Smooth muscle cell (in vitro differentiated cells): ENCODE measurements around the gene ADARB1. TPM values are rescaled to one million over a fixed set of nuclear protein-coding genes. Genes with fewer than 3 reads are reported as not detected.

Experiments
- DNase-seq: peaks from one replicate; lab custom pipeline; 2025; ENCODE audit not compliant: unreplicated experiment; lab: John Stamatoyannopoulos, UW
- H2AFZ ChIP-seq: fragments of 200-600 bp; sonication (generic); 2 replicates; pipeline ENCODE4 v1.6.0; 2016; ENCODE audit warnings: antibody characterized with exemption, low read depth, mild to moderate bottlenecking
- H3F3A ChIP-seq: fragments of 200-600 bp; sonication (generic); 2 replicates; pipeline ENCODE4 v1.6.0; 2017; ENCODE audit warnings: antibody characterized with exemption, low read depth
- H3K27ac ChIP-seq: fragments of 200-600 bp; sonication (generic); 2 replicates; pipeline ENCODE4 v1.5.1; 2016; ENCODE audit warnings: low read depth, mild to moderate bottlenecking
- H3K27me3 ChIP-seq: fragments of 200-600 bp; sonication (generic); 2 replicates; pipeline ENCODE4 v1.6.1; 2016; ENCODE audit warnings: low read depth, mild to moderate bottlenecking
- H3K36me3 ChIP-seq: fragments of 200-600 bp; sonication (generic); 2 replicates; pipeline ENCODE4 v1.5.1; 2016; ENCODE audit warnings: low read depth
- H3K4me1 ChIP-seq: fragments of 200-600 bp; sonication (generic); 2 replicates; pipeline ENCODE4 v1.5.1; 2016; ENCODE audit warnings: low read depth
- H3K4me2 ChIP-seq: fragments of 200-600 bp; sonication (generic); 2 replicates; pipeline ENCODE4 v1.6.0; 2016; ENCODE audit warnings: mild to moderate bottlenecking
- H3K4me3 ChIP-seq: fragments of 200-600 bp; sonication (generic); 2 replicates; pipeline ENCODE4 v1.5.1; 2016; ENCODE audit warnings: mild to moderate bottlenecking
- H3K79me2 ChIP-seq: fragments of 200-600 bp; sonication (generic); 2 replicates; pipeline ENCODE4 v1.6.0; 2016; ENCODE audit warnings: low read depth, mild to moderate bottlenecking
- H3K9ac ChIP-seq: fragments of 200-600 bp; sonication (generic); 2 replicates; pipeline ENCODE4 v1.6.0; 2016; ENCODE audit warnings: low read depth
- H3K9me3 ChIP-seq: fragments of 200-600 bp; sonication (generic); replicated peaks from 2 replicates; pipeline ENCODE4 v1.5.1; 2016; ENCODE audit warnings: low read depth
- H4K20me1 ChIP-seq: fragments of 200-600 bp; sonication (generic); 2 replicates; pipeline ENCODE4 v1.6.0; 2016; ENCODE audit warnings: low read depth
- WGBS: methylation state at CpG from one replicate; pipeline ENCODE4 v1.1.7; 2016; ENCODE audit warnings: low lambda C conversion rate; 5-methylcytosine and 5-hydroxymethylcytosine counted together
- polyA plus RNA-seq: library from polyadenylated mRNA; unstranded; fragments of >200 nt; fragmentation: Nextera tagmentation; extraction: Ambion mirVana; gene quantifications from 2 replicates; pipeline ENCODE4 v1.2.1, GENCODE V29; 2016
- total RNA-seq: library from RNA; depleted of rRNA; stranded (reverse); fragments of >200 nt; gene quantifications from 2 replicates; pipeline ENCODE4 v1.2.3, GENCODE V29; 2014
- TF ChIP-seq, protein P1 (sequence below): fragments of 200-600 bp; sonication (generic); IDR thresholded peaks from 2 replicates; pipeline ENCODE4 v1.5.1; 2017; ENCODE audit warnings: borderline replicate concordance, mild to moderate bottlenecking, antibody characterized with exemption; ENCODE audit not compliant: insufficient read depth, poor library complexity, severe bottlenecking

The ADARB1 gene
- total and polyA plus RNA-seq, 2 experiments from 2014 or later = 25.6 to 28.9 TPM

DNA sequence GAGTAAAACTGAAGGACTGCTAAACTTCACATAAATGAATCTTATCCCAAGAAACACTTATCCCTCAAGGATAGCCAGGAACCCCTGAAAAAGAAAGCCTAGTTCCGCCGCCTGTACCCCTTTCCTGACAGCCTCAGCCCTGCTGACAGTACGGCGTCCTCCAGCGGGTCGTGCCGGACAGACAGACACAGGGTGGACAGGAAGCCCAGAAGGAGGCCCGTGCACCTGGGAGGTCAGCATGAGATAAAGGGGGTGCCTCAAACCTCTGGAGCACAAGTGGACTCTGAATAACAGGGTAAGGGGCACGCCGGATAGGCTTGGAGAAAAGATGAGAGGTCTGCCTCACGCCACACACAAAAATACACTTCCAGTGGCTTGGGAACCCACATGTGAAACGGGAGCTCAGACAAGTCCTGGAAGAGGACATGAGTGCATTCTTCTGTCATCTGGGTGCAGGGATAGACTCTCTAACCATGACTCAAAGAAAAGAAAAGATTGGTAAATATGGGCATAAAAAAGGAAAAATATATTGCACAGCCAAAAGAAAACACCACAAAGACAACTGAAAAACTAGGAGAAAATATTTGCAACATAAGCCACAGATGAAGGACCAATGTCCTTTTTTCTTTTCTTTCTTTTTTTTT is 17.3 kb upstream of the ADARB1 start:
- Histone ChIP-seq H3K27me3 (no peaks in the 10 kb centered on the region), H2AFZ (no peak overlapping the region), H3K79me2 (no peaks in the 10 kb centered on the region), H3K36me3 (no peaks in the 10 kb centered on the region), H3K27ac (no peak overlapping the region), H3K9me3 (no peaks in the 10 kb centered on the region), H3K4me2 (no peak overlapping the region), H3K9ac (no peak overlapping the region), H3F3A (no peaks in the 10 kb centered on the region), H3K4me1 (no peaks in the 10 kb centered on the region), H4K20me1 (no peaks in the 10 kb centered on the region), H3K4me3 (no peak overlapping the region)
- DNase-seq = no peak
- WGBS = 93% methylated on average over 12 of the region's 12 CpGs
- TF ChIP-seq, protein P1, sequence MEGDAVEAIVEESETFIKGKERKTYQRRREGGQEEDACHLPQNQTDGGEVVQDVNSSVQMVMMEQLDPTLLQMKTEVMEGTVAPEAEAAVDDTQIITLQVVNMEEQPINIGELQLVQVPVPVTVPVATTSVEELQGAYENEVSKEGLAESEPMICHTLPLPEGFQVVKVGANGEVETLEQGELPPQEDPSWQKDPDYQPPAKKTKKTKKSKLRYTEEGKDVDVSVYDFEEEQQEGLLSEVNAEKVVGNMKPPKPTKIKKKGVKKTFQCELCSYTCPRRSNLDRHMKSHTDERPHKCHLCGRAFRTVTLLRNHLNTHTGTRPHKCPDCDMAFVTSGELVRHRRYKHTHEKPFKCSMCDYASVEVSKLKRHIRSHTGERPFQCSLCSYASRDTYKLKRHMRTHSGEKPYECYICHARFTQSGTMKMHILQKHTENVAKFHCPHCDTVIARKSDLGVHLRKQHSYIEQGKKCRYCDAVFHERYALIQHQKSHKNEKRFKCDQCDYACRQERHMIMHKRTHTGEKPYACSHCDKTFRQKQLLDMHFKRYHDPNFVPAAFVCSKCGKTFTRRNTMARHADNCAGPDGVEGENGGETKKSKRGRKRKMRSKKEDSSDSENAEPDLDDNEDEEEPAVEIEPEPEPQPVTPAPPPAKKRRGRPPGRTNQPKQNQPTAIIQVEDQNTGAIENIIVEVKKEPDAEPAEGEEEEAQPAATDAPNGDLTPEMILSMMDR = no peak

DNA sequence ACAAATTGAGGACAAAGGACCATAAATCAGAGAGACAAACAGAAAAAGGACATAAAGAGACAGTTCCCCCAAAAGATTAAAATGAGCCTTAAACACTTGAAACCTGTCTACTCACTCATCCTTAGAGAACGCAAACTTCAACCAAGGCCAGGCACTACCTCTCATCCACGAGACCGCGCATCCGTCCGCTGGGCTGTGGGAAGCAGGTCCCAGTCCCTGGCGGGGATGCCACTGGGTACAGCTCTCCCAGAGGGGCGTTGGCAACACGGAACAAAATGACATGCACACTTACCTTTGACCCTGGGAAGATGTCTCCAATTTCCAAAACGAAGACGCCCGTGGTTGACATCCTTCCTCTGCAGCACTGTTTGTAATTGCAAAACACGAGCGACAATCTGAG is 16.5 kb upstream of the ADARB1 start:
- Histone ChIP-seq H3K9ac (no peak overlapping the region), H3K4me2 (no peak overlapping the region), H3K27me3 (no peaks in the 10 kb centered on the region), H3K36me3 (no peaks in the 10 kb centered on the region), H3K4me3 (no peak overlapping the region), H3K9me3 (no peaks in the 10 kb centered on the region), H3K79me2 (no peaks in the 10 kb centered on the region), H3K27ac (no peak overlapping the region), H3K4me1 (no peaks in the 10 kb centered on the region), H2AFZ (no peak overlapping the region), H3F3A (no peaks in the 10 kb centered on the region), H4K20me1 (no peaks in the 10 kb centered on the region)
- DNase-seq = no peak
- 95% methylated on average over 14 of the region's 14 CpGs for WGBS
- TF ChIP-seq, protein P1 = no peak

DNA sequence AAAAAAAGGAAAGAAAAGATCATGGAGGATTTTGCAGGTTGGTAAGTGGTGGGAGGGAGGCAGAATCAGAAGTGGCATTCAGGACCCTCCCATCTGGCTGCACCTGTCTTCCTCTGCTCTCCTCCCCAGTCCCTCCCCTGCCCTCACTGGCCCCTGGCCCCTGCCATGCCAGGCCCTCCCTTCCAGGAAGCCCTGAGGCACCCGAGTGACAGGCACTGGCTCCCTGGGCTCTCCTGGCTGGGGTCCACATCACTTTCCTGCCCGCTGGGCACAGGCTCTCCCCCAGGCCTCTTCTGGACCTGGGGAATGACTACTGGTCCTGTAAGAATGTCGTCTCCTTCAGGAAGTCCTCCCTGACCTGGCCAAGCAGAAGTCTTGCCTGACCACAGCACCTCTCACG is 15.3 kb upstream of the ADARB1 start:
- Histone ChIP-seq H3K9me3 (no peaks in the 10 kb centered on the region), H3K27ac (no peak overlapping the region), H3K27me3 (no peaks in the 10 kb centered on the region), H3K36me3 (no peaks in the 10 kb centered on the region), H3K4me3 (no peak overlapping the region), H4K20me1 (no peaks in the 10 kb centered on the region), H3K79me2 (no peaks in the 10 kb centered on the region), H2AFZ (no peak overlapping the region), H3K4me1 (peaks cover under 1% of the 10 kb centered on the region), H3F3A (no peaks in the 10 kb centered on the region), H3K4me2 (no peak overlapping the region), H3K9ac (no peak overlapping the region)
- DNase-seq = no peak
- 91% methylated on average over 4 of the region's 4 CpGs for whole genome bisulfite sequencing
- TF ChIP-seq, protein P1 = no peak

DNA sequence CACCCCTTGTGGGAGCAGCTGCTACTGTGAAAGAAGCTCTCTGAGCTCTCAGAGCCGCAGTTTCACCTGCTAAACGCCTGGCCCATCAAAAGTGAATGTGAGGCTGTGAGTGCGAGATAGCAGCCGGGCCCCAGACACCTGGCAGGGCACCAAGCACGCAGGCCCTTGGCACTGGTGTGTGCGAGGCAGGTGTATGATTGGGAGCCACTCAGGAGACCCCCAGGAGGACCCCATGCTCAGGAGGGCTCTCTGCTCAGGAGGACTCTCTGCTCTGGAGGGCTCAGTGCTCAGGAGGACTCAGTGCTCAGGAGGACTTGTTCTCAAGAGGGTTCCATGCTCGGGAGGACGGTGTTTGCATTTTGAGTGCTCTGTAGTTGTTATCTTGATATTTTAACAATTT is 14.3 kb upstream of the ADARB1 start:
- no peaks in the 10 kb centered on the region for H3K27me3 ChIP-seq
- no peaks in the 10 kb centered on the region for H3K36me3 ChIP-seq
- H4K20me1 ChIP-seq = no peaks in the 10 kb centered on the region
- no peak overlapping the region for H3K4me2 ChIP-seq
- TF ChIP-seq, protein P1 = no peak
- no peaks in the 10 kb centered on the region for H3F3A ChIP-seq
- no peak overlapping the region for H3K4me3 ChIP-seq
- H2AFZ ChIP-seq = no peak overlapping the region
- no peaks in the 10 kb centered on the region for H3K9me3 ChIP-seq
- peaks cover 8% of the 10 kb centered on the region for H3K4me1 ChIP-seq
- no peak for DNase-seq
- no peaks in the 10 kb centered on the region for H3K79me2 ChIP-seq
- no peak overlapping the region for H3K27ac ChIP-seq
- no peak overlapping the region for H3K9ac ChIP-seq
- WGBS = 91% methylated on average over 8 of the region's 8 CpGs
